D721Med (cell line): Measurements from ENCODE around the gene R3HDM2.

Experiments
- DNase-seq: peaks from one replicate; pipeline ENCODE4 v3.0.0; 2011; ENCODE audit warnings: low spot score; ENCODE audit not compliant: insufficient read length
- FAIRE-seq: peaks from 2 replicates; lab custom pipeline; 2011; peaks lifted over from hg19 to GRCh38; lab: Jason Lieb, UNC
- TF ChIP-seq, protein P1 (sequence below): IDR thresholded peaks from 2 replicates; pipeline ENCODE4 v1.5.1; 2012; ENCODE audit warnings: mild to moderate bottlenecking, control low read depth; ENCODE audit not compliant: insufficient read depth; ENCODE audit errors: missing control alignments

R3HDM2 gene

DNA sequence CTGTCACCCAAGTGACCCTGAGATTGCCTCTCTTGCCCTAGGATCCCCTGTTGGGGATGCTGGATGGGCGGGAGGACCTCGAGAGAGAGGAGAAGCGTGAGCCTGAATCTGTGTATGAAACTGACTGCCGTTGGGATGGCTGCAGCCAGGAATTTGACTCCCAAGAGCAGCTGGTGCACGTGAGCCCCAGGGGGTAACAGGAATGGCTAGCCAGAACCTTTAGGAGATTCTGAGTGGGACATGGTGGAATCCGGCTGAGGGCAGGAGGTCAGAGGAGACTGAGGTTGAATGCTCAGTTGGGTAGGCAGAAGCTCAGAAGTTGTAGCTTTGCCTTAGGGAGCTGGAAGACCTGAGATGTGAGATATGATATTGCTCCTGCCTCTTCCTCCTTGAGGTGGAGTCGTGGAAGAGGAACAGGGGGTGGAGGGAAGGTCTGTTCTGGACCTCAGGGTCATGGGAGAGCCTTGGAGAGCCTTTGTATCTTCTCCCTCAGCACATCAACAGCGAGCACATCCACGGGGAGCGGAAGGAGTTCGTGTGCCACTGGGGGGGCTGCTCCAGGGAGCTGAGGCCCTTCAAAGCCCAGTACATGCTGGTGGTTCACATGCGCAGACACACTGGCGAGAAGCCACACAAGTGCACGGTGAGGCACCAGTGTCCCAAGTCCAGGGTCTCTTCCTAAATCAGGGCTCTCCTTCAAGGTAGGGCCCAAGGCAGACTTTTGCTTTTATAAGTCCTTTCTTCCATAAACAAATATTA is 35.1 kb upstream of the R3HDM2 start:
- no peak for FAIRE-seq
- DNase-seq, result no peak

DNA sequence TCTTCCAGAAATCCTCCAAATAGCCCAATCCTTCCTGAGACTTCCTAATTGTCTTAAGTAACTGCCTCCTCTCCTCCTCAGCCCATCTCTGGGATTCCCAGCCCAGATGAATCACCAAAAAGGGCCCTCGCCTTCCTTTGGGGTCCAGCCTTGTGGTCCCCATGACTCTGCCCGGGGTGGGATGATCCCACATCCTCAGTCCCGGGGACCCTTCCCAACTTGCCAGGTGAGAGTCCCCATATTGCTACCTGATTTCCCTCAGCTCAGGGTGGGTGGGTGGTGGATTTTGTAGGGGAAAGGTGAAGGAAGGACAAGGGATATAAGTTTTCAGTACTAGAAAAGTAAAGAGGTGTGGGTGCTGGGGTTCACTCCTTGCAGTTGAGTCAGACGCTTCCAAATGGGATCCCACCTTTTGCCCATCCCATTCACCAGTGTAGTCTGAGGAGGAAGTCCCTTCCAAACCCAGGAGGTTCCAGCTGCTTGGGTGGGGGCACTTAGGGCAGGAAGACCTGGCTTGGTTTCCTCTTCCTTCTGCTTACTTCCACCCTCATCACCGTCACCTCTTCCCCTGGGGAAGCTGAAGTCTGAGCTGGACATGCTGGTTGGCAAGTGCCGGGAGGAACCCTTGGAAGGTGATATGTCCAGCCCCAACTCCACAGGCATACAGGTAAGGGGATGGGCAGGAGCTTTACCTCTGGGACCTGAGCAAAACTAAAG is 34.3 kb upstream of the R3HDM2 start:
- FAIRE-seq, result no peak
- TF ChIP-seq, protein P1, sequence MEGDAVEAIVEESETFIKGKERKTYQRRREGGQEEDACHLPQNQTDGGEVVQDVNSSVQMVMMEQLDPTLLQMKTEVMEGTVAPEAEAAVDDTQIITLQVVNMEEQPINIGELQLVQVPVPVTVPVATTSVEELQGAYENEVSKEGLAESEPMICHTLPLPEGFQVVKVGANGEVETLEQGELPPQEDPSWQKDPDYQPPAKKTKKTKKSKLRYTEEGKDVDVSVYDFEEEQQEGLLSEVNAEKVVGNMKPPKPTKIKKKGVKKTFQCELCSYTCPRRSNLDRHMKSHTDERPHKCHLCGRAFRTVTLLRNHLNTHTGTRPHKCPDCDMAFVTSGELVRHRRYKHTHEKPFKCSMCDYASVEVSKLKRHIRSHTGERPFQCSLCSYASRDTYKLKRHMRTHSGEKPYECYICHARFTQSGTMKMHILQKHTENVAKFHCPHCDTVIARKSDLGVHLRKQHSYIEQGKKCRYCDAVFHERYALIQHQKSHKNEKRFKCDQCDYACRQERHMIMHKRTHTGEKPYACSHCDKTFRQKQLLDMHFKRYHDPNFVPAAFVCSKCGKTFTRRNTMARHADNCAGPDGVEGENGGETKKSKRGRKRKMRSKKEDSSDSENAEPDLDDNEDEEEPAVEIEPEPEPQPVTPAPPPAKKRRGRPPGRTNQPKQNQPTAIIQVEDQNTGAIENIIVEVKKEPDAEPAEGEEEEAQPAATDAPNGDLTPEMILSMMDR, result no peak
- DNase-seq, result no peak

More for the DNA sequence above, 35.1 kb upstream of the R3HDM2 start:
- TF ChIP-seq, protein P1, result no peak

DNA sequence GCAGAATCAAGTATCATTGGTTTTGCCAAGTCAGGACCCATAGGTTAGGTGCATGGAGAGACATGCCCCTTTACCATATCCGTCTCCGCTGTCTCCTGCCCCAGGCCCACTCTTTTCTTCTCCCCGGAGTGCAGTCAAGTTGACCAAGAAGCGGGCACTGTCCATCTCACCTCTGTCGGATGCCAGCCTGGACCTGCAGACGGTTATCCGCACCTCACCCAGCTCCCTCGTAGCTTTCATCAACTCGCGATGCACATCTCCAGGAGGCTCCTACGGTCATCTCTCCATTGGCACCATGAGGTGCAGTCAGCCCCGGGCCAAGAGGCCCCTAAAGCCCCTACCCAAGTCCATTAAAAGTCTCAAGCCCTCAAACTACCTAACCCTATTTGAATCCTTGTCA is 33.7 kb upstream of the R3HDM2 start:
- FAIRE-seq (no peak), DNase-seq (no peak)
- TF ChIP-seq, protein P1, result no peak

DNA sequence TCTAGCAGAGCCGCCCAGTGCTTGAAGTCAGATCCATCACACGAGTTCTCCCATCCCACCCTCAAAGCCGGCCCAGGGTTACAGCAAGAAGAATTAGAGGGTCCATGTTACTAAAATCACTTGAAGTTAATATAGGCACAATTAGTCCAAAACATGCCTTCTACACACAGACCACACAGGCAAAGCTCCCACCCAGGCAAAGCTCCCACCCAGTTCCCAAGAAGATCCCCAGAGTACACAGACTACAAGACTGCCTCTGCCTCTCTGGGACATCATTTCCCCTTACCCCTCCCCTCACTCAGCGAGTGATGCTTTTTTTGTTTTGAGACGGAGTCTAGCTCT is 32.0 kb upstream of the R3HDM2 start:
- no peak for FAIRE-seq
- DNase-seq, result no peak
- TF ChIP-seq, protein P1, result no peak

GRCh38 chr12:57462251-57462911 is 31.5 kb upstream of the R3HDM2 start:
- DNase-seq, result peak; percentile 93

DNA sequence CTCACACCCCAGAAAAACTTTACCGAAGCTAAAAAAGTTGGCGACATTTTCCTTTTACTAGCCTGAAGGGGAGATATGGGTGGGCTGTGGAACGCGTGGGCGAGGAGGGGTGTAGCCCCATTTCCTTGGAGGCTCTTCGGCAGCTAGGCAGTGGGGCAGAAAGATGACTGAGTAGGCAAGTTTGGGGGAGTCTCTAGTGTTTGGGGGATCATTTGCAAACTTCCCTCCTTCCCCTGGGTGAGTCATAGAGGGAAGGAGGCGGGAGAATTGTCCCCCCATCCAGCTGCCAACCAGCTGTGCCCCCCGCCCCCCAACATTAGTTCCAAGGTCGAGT is 31.0 kb upstream of the R3HDM2 start:
- no peak for FAIRE-seq
- no peak for DNase-seq
- TF ChIP-seq, protein P1, result no peak

More at GRCh38 chr12:57462251-57462911, 31.5 kb upstream of the R3HDM2 start:
- FAIRE-seq, result no peak
- TF ChIP-seq, protein P1, result peak; percentile 97
